PC-9 (cell line): ENCODE results near the gene IL1R1.

Experiments
- CTCF ChIP-seq: fragments of 200-600 bp; sonication (generic); conservative IDR thresholded peaks from 2 replicates; pipeline ENCODE4 v1.6.1; 2017; ENCODE audit warnings: mixed run types, antibody characterized with exemption, mild to moderate bottlenecking, moderate library complexity
- EZH2 ChIP-seq: fragments of 200-600 bp; sonication (generic); IDR thresholded peaks from 2 replicates; pipeline ENCODE4 v1.8.0; 2017; ENCODE audit warnings: antibody characterized with exemption, low read depth

GRCh38 chr2:102176172-102176571 is 33.6 kb downstream of the IL1R1 start:
- no peak for TF ChIP-seq CTCF
- no peak for TF ChIP-seq EZH2
